GM23338 (cell line): Measurements from ENCODE around the gene CRYZ.

ENCODE experiments used
- CTCF ChIP-seq, 2 experiments: fragments of 200-600 bp in 1 of 2; sonication (generic) in 1 of 2; conservative IDR thresholded peaks; 2 replicates each; pipeline versions ENCODE4 v1.5.1 to v1.6.1; 2016 to 2017; ENCODE audit warnings: antibody characterized with exemption in 2 of 2, low read depth in 2 of 2, mild to moderate bottlenecking in 2 of 2, moderate library complexity in 1 of 2
- NANOG ChIP-seq: IDR thresholded peaks from 2 replicates; pipeline ENCODE4 v1.6.1; 2016; ENCODE audit warnings: antibody characterized with exemption, borderline replicate concordance
- POLR2AphosphoS5 ChIP-seq: IDR thresholded peaks from 2 replicates; pipeline ENCODE4 v1.6.1; 2016; ENCODE audit warnings: antibody characterized with exemption, low read depth
- REST ChIP-seq: IDR thresholded peaks from one replicate; pipeline ENCODE4 v1.6.1; 2018; ENCODE audit warnings: antibody characterized with exemption; ENCODE audit not compliant: unreplicated experiment
- ZNF462 ChIP-seq: fragments of 250-450 bp; sonication (Bioruptor Pico); IDR thresholded peaks from 2 replicates; pipeline ENCODE4 v1.5.0; 2020; ENCODE audit warnings: mild to moderate bottlenecking, moderate library complexity

- TF ChIP-seq CTCF (conservative IDR thresholded peaks at IDR 0.05; ENCODE audit: low read depth in 2 of 2), result no peak
- no peak for TF ChIP-seq POLR2AphosphoS5
- no peak for TF ChIP-seq NANOG
- TF ChIP-seq REST, result no peak
- TF ChIP-seq ZNF462 (CRISPR knock-in tag), result no peak
These were observed 53.0 kb downstream of the CRYZ start for GRCh38 chr1:74679811-74680210.
